Measurements from ENCODE around the gene PTP4A2.

The PTP4A2 gene

DNA sequence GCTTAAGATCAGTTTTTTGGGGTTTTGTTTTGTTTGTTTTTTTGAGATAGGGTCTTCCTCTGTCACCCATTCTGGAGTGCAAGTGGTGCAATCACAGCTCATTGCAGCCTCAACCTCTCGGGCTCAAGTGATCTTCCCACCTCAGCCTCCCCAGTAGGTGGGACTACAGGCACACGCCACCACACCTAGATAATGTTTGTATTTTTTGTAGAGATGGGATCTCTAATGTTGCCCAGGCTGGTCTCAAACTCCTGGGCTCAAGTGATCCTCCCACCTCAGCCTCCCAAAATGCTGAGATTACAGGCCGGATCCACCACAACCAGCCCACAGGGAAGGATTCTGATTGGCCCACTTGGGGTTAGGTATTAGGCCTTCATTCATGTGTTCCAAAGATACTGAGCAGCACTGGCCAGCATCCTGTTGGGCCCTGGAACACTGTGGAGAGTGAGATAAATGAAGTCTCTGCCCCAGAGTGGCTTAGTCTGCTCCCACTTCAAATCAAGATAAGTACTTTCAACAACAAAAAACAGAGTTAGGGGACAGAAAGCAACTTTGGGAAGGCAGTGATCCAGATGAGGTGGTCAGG is 54.7 kb downstream of the PTP4A2 start:
- DNase-seq = no peak

DNA sequence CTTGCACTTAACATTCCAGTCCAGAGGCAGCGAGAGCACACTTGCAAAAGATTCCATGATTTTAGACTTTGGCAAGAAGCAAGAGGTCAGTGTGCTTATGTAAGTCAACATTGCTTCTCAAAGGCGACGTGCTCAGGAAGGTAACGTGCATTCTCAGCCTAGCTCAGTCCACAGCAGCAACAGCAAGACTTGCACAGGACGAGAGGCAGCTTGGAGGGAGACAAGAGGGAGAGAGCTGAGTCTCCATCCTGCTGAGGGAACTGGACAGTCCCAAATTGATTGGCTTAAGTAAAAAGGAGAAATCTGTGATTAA is 56.5 kb downstream of the PTP4A2 start:
- no peak for DNase-seq

DNA sequence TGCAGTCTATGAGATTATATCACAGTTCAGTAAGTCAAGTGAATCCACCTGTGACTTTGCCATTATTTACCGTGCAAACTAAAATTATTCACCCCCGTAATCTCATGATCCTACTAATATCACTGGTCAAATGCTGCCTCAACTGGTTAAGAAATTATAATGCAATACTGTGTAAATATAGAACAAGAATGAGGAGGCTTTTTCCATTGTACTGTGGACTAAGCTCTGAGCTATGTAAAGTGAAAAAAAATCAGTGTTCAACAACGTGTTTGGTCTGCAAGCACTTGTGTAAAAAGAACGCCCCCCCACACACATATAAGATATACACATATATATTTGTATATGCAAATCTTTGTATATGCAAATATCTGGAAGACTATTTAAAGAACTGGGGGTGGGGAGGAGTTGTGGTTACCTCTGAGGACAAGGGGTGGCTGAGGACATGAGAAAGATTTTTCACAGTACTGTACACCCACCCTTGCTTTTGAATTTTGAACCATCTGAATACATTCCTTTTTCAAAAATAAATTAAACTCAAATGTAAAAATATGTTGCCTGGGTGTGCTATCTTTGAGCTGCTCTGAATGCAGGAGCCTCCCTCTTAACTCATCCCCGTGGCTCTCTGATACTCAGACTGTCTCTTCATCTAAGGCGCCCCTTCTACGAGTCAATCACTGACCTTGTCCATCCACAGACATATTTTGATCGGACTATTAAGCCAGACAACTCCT is 57.0 kb downstream of the PTP4A2 start:
- DNase-seq = no peak

DNA sequence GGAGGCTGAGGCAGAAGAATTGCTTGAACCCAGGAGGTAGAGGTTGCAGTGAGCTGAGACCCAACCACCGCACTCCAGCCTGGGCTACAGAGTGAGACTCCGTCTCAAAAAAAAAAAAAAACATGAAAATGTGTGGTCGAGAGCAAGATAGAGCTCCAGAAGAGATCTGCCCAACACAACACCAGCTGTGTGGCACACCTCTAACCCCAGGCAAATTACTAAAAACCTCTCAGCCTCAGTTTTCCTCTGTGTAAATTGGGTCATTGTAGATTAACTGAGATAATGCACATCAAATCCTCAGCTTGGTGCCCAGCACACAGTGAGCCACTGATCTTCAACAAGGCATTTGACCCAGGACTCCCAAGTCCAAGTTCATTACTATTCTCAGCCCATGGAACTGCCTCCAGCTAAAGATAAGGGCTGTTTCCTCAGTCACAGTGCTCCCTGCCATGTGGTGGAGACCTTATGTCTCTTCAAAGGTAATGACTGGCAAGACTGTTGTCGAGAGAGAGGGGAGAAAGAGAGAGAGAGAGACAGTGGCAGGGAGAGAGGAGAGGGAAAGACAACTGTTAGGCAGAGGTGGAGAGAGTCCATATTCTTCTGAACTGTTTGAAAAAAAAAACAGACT is 58.1 kb downstream of the PTP4A2 start:
- no peak for DNase-seq

DNA sequence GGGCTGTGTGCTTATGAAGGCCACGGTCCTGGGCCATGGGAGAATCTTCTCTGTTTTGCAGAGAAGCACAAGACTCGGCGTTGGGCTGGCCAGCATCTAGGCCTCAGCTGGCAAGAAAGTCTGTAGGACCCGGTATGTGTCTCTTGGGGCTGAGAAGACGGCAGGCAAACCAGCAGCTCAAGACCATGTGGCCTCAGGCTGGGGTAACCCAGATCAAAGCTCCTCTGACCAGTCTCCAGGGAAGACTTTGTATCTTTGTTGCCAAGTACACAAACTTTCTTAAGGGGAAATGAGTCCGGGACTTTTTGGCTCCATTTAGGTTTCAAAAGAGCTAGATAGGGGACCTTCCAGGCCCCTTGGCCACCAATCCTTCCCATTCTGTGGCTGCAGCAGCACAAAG is 60.1 kb downstream of the PTP4A2 start:
- DNase-seq = no peak

DNA sequence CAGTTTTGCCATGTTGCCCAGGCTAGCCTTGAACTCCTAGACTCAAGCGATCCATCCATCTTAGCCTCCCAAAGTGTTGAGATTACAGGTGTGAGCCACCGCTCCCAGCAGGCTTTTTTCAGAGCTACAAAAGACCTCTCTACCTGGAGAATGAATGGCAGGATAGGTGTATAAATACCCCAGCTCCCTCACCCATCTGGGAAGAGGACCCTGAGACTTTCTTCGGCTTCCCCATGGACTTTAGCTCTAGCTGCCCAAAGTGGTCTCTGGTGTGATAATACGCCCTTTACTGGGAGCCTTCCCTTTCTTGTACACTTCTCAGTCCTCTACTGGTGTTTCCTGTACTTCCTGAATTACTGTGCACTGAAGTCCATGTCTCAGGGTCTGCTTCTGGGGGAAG is 60.6 kb downstream of the PTP4A2 start:
- DNase-seq = no peak

DNA sequence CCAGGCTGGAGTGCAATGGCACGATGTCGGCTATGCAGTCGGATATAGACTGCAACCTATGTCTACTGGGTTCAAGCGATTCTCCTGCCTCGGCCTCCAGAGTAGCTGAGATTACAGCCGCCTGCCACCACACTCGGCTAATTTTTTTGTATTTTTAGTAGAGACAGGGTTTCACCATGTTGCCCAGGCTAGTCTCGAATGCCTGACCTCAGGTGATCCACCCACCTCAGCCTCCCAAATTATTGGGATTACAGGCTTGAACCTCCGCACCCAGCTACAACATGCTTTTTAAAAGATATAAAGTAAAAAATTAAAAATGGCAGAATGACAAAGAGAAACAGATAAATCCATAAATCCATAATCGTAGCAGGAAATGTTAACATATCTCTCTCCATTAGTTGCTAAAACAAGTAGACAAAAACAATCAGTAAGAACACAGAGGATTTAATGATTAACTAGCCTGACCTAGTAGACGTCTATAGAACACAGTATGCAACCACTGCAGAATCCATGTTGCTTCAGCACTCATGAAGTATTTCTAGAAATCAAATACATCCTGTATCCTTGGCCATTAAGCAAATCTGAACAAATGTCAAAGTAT is 62.4 kb downstream of the PTP4A2 start:
- DNase-seq = no peak

DNA sequence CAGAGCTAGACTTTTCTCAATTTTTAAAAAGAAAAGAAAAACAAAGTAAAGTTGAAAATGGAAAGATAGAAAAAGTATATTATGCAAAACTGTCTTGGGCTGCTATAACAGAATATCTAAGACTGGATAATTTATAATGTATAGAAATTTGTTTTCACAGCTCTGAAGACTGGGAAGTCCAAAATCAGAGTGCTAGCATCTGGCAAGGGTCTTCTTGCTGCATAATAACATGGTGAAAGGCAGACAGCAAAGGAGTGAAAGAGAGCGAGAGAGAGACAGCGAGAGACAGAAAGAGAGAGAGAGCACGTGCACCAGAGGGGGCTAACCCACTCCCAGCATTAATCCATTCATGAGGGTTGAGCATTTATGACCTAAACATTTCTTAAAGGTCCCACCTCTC is 63.2 kb downstream of the PTP4A2 start:
- no peak for DNase-seq

DNA sequence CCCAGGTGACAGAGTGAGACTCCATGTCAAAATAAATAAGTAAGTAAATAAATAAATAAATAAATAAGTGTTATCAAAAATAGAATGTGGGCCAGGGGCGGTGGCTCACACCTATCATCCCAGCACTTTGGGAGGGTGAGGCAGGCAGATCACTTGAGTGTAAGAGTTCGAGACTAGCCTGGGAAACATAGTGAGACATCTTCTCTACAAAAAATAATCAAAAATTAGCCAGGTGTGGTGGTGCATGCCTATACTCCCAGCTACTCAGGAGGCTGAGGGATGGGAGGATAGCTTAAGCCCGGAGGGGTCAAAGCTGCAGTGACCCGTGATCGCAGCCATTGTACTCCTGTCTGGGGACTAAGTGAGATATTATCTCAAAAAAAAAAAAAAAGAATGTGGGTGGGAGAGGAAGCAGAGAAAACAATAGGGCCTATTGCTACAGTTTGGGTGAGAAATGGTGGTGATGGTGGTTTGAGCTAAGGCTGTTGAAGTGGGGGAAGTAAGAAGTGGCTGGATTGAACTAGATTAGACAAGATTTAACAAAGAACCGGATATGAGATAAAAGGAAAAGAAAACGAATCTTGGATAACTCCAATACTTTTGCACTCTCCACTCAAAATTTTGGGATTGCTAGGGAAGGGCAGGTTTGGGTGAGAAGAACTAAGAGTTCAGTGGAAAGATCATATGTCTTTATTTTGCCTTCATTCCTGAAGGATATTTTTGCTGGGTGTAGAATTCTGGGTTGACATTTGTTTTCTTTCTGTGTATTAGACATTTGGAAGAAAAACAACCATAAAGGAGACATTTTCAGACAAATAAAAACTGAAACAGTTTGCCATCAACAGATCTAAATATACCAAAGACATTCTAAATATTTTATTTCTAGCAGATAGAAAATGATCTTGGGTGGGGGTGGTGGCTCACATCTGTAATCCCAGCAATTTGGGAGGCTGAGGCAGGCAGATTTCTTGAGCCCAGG is 65.2 kb downstream of the PTP4A2 start:
- no peak for DNase-seq

DNA sequence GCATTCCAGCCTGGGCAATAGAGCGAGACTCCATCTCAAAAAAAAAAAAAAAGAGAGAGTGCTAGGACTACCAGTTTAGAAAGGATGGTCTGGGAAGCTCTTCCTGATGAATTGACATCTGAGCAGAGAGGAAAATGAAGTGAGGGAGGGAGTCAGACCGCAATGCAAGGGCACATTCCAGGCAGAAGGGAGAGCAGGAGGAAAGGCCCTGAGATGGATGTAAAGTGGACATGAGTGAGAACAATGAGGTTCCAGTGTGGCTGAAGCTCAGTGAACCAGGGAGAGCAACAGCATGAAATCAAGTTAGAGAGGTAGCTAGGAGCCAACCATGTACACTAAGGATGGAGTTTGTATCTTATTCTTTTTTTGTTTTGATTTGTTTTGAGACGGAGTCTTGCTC is 66.5 kb downstream of the PTP4A2 start:
- DNase-seq = no peak

DNA sequence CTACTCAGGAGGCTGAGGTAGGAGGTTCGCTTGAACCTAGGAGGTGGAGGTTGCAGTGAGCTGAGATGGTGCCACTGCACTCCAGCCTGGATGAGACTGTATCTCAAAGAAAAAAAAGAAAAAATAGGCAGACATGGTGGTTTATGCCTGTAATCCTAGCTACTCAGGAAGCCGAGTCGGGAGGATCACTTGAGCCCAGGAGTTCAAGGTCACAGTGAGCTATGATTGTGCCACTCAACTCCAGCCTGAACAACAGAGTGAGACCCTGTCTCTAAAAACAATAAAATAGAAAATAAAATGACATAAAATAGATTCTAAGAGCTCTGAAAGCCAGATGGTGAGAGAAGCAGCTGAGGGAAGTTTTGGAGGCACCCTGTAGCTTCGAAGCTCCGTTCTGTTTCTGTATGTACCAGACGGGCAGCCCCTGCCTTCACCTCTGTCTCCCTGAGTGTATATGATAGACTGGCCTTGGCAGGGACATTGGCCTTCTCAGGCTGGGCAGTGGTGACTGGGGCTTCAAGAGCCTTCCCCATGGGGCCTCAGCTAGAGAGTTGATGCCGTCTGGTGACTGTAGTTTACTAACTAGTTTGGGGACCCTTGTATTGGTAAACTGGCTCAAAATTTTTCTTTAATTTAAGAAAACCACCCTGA is 68.0 kb downstream of the PTP4A2 start:
- DNase-seq = no peak

DNA sequence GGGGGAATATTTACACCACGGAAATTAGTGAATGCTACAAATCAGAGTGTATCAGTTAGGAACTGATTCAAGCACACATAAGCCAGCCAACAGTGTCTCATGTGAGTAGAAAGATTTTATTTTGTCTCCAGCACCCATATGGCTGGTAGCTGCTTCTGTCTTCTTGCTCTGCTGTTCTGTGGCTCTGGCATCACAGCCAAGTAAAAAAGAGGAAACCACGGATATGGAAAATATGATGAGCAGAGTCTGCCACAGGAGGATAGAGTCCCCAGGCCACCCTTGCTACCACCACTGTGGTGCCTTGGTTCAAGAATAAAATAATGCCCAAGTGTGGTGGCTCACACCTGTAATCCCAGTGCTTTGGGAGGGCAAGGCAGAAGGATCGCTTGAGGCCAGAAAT is 68.7 kb downstream of the PTP4A2 start:
- DNase-seq = no peak

DNA sequence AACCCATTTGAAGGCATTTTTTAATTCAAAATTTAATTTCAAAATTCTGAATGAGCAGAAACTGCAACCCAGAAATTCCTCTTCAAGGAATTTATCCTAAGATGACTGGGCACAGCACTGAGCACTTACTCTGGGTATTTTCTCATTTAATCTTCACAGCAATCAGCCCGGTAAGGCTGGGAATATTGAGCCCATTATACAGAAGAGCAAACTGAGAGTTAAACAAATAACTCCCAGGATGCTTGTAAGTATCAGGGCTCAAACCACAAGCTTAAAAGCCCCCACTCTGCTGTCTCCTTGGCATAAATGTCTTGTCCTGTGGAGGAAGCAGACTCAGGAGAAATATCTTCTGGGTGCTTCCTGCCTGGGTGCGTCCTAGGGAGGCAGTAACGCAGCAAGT is 69.3 kb downstream of the PTP4A2 start:
- no peak for DNase-seq

DNA sequence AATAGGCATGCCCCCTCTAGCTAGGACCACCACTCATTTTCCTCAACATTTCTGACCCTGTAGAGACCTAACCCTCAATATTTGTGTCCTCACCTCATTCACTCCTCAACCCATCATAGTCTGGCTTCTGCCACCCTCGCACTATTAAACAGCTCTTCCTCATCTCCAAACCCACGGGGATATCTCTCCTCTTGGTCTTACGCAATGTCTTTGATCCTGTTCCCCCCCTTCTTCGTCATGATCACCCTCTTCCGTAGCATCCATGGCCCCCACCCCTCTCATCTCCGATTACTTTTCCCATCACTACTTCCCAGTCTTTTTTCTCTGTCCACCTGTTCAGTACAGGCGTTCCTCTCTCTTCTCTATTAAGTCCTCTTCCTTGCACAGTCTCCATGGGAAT is 70.6 kb downstream of the PTP4A2 start:
- no peak for DNase-seq

DNA sequence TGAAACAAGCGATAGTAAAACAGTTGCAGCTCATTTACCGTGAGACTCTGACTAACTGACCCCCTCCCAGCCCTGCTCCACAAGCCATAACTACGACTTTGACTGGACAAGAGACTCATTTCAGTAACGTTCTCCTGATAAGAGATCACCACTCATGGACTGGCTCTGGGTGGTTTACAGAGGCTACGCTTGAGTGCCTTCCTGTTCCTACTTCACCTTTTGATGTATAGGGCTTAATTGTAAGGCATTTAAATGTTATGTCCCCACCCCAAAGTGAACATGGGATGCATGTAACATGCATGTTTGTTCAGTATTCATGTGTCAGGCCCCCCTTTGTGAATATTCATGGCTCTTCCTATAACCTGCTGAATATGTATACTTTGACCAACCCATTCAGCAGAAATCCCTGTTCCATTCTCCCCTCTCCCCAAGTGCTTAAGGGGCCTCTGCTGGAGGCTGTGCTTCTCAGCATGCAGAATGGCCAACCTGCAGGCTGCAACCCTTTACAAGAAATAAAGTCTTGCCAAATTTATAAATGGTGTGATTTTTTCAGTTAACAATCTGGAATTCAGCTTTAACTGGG is 71.6 kb downstream of the PTP4A2 start:
- no peak for DNase-seq

DNA sequence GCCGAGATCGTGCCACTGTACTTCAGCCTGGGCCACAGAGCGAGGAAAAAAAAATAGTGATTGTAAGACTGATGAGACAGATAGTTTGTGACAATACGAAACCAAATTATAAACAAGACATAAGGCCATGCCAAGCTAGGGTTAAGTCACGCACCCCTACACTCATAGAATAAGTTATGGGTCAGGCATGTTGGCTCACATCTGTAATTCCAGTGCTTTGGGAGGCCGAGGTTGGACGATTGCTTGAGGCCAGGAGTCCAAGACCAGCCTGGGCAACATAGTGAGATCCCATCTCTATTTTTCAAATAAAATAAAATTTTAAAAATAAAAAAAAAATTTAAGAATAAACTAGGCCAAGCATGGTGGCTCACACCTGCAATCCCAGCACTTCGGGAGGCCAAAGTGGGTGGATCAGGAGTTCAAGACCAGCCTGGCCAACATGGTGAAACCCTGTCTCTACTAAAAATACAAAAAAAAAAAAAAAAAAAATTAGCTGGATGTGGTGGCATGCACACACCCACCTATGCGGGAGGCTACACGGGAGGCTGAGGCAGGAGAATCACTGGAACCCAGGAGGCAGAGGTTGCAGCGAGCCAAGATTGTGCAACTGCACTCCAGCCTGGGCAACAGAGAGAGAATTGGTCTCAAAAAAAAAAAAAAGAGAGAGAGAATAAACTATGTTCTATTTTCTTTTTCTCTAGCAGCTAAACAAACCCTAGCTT is 72.3 kb downstream of the PTP4A2 start:
- DNase-seq = no peak

DNA sequence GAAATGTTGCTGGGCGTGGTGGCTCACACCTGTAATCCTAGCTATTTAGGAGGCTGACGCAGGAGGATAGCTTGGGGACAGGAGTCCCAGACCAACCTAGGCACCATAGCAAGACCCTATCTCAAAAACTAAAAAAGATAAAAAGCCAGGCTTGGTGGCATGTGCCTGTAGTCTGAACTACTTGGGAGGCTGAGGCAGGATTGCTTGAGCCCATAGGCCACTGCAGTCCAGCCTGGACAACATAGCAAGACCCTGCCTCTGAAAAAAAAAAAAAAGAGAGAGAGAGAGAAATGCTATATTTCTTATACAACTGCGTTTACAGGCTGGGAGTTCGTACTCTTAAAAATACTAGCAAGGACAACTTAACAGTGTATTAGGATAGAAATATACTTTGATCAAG is 76.1 kb downstream of the PTP4A2 start:
- DNase-seq = no peak

DNA sequence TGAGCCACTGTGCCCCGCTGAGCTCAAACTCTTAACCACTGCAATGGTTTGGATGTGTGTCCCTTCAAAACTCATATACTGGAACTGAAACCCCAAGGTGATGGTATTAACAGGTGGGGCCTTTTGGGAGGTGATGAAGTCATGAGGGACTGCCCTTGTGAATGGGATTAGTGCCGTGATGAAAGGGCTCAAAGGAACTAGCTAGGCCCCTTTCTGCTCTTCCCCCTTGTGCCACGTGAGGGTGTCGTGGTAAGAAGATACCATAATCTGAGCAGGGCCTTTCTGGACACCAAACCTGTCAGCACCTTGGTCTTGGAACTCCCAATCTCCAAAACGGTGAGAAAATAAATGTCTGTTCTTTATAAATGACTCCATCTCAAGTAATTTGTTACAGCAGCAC is 76.8 kb downstream of the PTP4A2 start:
- DNase-seq = no peak

DNA sequence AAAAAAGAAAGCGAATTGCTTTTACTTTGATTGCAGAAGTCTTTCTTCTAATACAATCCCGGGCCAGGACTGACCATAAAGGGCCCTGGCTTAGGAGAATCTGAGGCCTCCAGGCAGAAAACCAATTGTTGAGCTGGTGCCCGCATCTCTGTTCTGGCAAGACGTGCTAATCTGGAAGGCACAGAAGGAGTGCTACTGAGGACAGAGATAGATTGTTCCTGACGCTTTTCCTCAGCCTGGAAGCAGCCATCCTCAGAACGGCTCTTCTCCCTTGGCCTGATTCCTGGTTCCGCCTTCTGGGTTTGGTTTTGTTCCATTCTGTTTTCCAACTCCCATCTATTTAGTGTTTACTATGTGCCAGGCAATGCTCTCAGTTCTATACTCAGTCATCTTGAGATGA is 77.6 kb downstream of the PTP4A2 start:
- no peak for DNase-seq

DNA sequence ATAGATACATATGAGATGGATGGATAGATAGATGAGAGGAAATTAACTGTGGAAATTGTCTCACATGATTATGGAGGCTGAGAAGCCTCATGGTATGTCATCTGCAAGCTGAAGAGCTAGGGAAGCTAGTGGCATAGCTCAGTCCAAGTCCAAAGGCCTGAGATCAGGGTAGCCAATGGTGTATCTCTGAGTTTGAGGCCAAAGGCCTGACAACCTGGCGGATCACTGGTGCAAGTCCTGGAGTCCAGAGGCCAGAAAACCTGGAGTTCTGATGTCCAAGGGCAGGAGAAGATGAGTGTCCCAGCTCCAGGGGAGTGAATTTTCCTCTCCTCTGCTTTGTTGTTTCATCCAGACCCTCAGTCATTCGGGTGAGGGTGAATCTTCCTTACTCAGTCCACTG is 78.4 kb downstream of the PTP4A2 start:
- DNase-seq = no peak

DNA sequence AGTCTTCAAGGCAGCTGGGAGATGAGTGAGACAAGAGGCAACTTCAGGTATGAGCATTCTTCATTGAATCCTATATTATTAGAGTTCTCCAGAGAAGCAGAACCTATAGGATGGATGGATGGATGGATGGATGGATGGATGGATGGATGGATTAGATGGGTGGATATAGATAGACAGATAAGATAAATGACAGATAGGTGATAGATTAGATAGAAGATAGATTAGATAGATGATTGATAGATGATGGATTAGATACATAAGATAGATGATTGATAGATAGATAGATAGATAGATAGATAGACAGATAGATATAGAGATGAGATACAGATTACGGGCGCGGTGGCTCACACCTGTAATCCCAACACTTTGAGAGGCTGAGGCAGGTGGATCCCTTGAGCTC is 79.1 kb downstream of the PTP4A2 start:
- DNase-seq = no peak

DNA sequence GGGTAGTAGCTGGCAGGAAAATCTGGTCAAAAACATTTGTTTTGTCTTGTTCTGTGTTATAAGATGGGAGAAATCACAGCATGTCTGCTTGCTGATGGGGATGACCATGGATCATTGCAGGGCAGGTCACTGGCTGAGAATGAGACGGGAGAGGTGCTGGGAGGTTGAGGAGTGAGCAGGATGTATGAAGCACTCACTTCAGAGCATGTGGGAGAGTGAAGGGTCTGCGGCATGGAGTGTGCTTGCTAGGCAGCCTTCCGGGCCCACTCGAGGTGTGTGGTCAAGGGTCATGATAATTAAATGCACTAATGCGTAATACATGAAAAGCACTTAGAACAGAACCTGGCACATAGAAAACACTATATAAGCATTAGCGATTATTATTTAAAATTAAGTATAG is 80.3 kb downstream of the PTP4A2 start:
- DNase-seq = no peak
